Neural progenitor cell (in vitro differentiated cells): Measurements from ENCODE around the gene VWA5B1.

Experiments used
- CTCF ChIP-seq: fragments of 200-600 bp; sonication (generic); IDR thresholded peaks from 2 replicates; pipeline ENCODE4 v1.5.1; 2017; ENCODE audit warnings: antibody characterized with exemption, mild to moderate bottlenecking
- EZH2 ChIP-seq: fragments of 200-600 bp; sonication (generic); IDR thresholded peaks from 2 replicates; pipeline ENCODE4 v1.6.1; 2017; ENCODE audit warnings: antibody characterized with exemption, mild to moderate bottlenecking, moderate library complexity

DNA sequence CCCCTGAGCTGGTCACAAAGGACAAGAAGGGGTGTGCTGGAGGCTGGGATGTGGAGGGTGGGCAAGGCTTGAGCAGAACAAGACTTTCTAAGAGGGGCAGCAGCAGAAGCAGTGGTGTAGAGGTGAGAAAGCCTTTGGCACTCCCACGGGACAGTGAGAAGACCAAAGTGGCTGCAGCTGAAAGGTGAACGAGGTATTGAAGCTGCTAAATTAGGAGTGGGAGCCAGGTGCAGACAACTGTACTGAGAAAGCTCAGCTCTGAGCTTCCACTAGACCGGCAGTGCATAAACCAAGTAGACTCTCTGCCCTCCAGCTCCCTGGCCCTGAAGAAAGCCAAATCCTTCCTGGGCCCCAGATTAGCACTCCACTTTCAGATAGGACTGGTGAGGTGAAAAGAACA is 93.0 kb downstream of the VWA5B1 start:
- TF ChIP-seq CTCF (no peak), EZH2 (no peak)
